ENCODE measurements around the gene GOLGA1. TPM values are rescaled to one million over a fixed set of nuclear protein-coding genes. Genes with fewer than 3 reads are reported as not detected.

The GOLGA1 gene
- total and polyA plus RNA-seq, 9 of the 15 experiments (the other 6 are each of a cell fraction or from before 2014, with no cell fraction given) = 2.9 to 15.9 (median 8.5) TPM

DNA sequence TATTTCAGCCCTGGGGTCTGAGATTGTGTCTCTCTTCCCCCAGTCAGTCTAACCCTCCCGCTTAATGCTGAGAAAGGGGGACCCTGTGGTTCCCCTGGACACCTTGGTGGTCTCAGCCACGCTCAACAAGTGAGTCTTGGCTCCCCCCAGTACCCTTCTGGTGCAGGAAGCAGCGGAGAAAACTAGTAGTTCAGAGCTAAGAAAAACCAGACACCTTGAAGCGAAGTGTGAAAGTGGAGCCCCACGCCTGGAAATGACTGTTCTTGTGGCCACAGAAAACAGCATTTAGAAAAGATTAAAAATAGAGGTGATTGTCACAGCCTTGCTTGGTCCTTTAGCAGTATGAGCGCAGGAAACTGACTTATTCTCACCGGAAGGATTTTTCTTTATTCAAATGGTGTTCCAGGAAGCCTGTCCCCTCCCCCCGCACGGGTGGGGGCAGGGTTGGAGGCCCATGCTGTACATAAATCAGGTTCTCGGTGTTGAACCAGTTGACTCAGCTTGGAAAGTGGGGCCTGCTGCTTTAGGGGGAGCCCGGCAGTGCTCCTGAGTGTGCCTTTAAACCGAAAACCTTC lies 70.8 kb downstream of the GOLGA1 start (continued):
- TF ChIP-seq ETV6 (IDR thresholded peaks at IDR 0.05; ENCODE audit: borderline replicate concordance in 1 of 2, low read depth in 2 of 2, low read length in 1 of 2) (no peak), ETV6 (CRISPR knock-in tag; IDR thresholded peaks at IDR 0.05; ENCODE audit: borderline replicate concordance) (no peak), C11orf30 (IDR thresholded peaks at IDR 0.05; ENCODE audit: low read depth) (no peak), ZZZ3 (IDR thresholded peaks at IDR 0.05) (no peak), HEY1 (CRISPR knock-in tag; IDR thresholded peaks at IDR 0.05; ENCODE audit: borderline replicate concordance) (no peak), ZEB2 (IDR thresholded peaks at IDR 0.05) (no peak), ZNF507 (tag; conservative IDR thresholded peaks at IDR 0.05) (no peak), NR4A1 (CRISPR knock-in tag; IDR thresholded peaks at IDR 0.05) (no peak), NR4A1 (tag; IDR thresholded peaks at IDR 0.05) (no peak), NR1H2 (CRISPR knock-in tag; IDR thresholded peaks at IDR 0.05) (0 out of 2 replicates have a peak, but pooled peaks have one; percentile 25), NONO (IDR thresholded peaks at IDR 0.05; ENCODE audit: low read depth in 2 of 2, low read length in 1 of 2) (no peak), KLF6 (CRISPR knock-in tag; IDR thresholded peaks at IDR 0.05; ENCODE audit: borderline replicate concordance) (no peak), NR3C1 (CRISPR knock-in tag; IDR thresholded peaks at IDR 0.05) (no peak), TCFL5 (CRISPR knock-in tag; conservative IDR thresholded peaks at IDR 0.05) (no peak), ARID1B (IDR thresholded peaks at IDR 0.05) (0 out of 2 replicates have a peak, but pooled peaks have one; percentile 23), SMAD2 (IDR thresholded peaks at IDR 0.05; ENCODE audit: low read depth, low read length) (no peak), MYC (IDR thresholded peaks at IDR 0.05; ENCODE audit: low read depth, low read length) (peak; percentile 78), MYC (CRISPR knock-in tag; IDR thresholded peaks at IDR 0.05; ENCODE audit: borderline replicate concordance, low read depth) (no peak), SRSF9 (IDR thresholded peaks at IDR 0.05; ENCODE audit: borderline replicate concordance, low read depth, low read length) (no peak), PCBP2 (IDR thresholded peaks at IDR 0.05; ENCODE audit: low read depth, low read length, poor library complexity, severe bottlenecking) (no peak), FOSL1 (tag; conservative IDR thresholded peaks at IDR 0.05) (no peak), POLR2AphosphoS5 (IDR thresholded peaks at IDR 0.05; ENCODE audit: control insufficient read depth, insufficient read depth, low read depth, low read length) (no peak)
- TF ChIP-seq, protein P1, sequence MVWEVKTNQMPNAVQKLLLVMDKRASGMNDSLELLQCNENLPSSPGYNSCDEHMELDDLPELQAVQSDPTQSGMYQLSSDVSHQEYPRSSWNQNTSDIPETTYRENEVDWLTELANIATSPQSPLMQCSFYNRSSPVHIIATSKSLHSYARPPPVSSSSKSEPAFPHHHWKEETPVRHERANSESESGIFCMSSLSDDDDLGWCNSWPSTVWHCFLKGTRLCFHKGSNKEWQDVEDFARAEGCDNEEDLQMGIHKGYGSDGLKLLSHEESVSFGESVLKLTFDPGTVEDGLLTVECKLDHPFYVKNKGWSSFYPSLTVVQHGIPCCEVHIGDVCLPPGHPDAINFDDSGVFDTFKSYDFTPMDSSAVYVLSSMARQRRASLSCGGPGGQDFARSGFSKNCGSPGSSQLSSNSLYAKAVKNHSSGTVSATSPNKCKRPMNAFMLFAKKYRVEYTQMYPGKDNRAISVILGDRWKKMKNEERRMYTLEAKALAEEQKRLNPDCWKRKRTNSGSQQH (CRISPR knock-in tag; IDR thresholded peaks at IDR 0.05) = no peak
- TF ChIP-seq, protein P2, sequence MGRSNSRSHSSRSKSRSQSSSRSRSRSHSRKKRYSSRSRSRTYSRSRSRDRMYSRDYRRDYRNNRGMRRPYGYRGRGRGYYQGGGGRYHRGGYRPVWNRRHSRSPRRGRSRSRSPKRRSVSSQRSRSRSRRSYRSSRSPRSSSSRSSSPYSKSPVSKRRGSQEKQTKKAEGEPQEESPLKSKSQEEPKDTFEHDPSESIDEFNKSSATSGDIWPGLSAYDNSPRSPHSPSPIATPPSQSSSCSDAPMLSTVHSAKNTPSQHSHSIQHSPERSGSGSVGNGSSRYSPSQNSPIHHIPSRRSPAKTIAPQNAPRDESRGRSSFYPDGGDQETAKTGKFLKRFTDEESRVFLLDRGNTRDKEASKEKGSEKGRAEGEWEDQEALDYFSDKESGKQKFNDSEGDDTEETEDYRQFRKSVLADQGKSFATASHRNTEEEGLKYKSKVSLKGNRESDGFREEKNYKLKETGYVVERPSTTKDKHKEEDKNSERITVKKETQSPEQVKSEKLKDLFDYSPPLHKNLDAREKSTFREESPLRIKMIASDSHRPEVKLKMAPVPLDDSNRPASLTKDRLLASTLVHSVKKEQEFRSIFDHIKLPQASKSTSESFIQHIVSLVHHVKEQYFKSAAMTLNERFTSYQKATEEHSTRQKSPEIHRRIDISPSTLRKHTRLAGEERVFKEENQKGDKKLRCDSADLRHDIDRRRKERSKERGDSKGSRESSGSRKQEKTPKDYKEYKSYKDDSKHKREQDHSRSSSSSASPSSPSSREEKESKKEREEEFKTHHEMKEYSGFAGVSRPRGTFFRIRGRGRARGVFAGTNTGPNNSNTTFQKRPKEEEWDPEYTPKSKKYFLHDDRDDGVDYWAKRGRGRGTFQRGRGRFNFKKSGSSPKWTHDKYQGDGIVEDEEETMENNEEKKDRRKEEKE (IDR thresholded peaks at IDR 0.05; ENCODE audit: borderline replicate concordance in 1 of 2, control insufficient read depth in 1 of 2, low read depth in 2 of 2, low read length in 1 of 2) = no peak
- TF ChIP-seq, protein P3, sequence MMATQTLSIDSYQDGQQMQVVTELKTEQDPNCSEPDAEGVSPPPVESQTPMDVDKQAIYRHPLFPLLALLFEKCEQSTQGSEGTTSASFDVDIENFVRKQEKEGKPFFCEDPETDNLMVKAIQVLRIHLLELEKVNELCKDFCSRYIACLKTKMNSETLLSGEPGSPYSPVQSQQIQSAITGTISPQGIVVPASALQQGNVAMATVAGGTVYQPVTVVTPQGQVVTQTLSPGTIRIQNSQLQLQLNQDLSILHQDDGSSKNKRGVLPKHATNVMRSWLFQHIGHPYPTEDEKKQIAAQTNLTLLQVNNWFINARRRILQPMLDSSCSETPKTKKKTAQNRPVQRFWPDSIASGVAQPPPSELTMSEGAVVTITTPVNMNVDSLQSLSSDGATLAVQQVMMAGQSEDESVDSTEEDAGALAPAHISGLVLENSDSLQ (IDR thresholded peaks at IDR 0.05) = peak; percentile 59
